Measurements from ENCODE around the gene DSCAML1.

GRCh38 chr11:117639601-117640000 is 157.4 kb downstream of the DSCAML1 start:
- TF ChIP-seq TCF7L2 (IDR thresholded peaks at IDR 0.05; ENCODE audit: borderline replicate concordance, extremely low read depth, insufficient read depth, insufficient read length): no peak
- no peak for TF ChIP-seq POLR2A (IDR thresholded peaks at IDR 0.05; ENCODE audit: borderline replicate concordance, extremely low read depth, insufficient read depth, insufficient read length)
- no peak for TF ChIP-seq EZH2 (IDR thresholded peaks at IDR 0.05)
- no peak for TF ChIP-seq CTCF (IDR thresholded peaks at IDR 0.05 in 2 of 3, conservative IDR thresholded peaks at IDR 0.05 in 1 of 3; ENCODE audit: borderline replicate concordance in 1 of 3, insufficient read depth in 1 of 3, low read depth in 2 of 3, low read length in 2 of 3)
- no peak for TF ChIP-seq ELF1 (IDR thresholded peaks at IDR 0.05; ENCODE audit: borderline replicate concordance, low read depth)
- TF ChIP-seq YY1 (IDR thresholded peaks at IDR 0.05; ENCODE audit: extremely low read depth, insufficient replicate concordance, low read depth, low read length): no peak
- no peak for TF ChIP-seq SP1 (IDR thresholded peaks at IDR 0.05; ENCODE audit: low read depth)
- no peak for TF ChIP-seq SRF (IDR thresholded peaks at IDR 0.05; ENCODE audit: low read depth)
- TF ChIP-seq EZH2phosphoT487 (IDR thresholded peaks at IDR 0.05; ENCODE audit: borderline replicate concordance): no peak
- TF ChIP-seq ZFX (IDR thresholded peaks at IDR 0.05): no peak
- no peak for TF ChIP-seq JUND (IDR thresholded peaks at IDR 0.05)
- TF ChIP-seq CEBPB (IDR thresholded peaks at IDR 0.05; ENCODE audit: low read depth): no peak
- TF ChIP-seq FOSL1 (IDR thresholded peaks at IDR 0.05; ENCODE audit: low read depth): no peak

All from HCT116 (cell line).